ENCODE data around the gene CCDC40. TPM values are rescaled to one million over a fixed set of nuclear protein-coding genes. Genes with fewer than 3 reads are reported as not detected.
A peak's percentile ranks its signal among the peaks of the same experiment; 100 is the strongest.

The CCDC40 gene
- total RNA-seq, 1 experiment from 2014 or later = 16.3 TPM

DNA sequence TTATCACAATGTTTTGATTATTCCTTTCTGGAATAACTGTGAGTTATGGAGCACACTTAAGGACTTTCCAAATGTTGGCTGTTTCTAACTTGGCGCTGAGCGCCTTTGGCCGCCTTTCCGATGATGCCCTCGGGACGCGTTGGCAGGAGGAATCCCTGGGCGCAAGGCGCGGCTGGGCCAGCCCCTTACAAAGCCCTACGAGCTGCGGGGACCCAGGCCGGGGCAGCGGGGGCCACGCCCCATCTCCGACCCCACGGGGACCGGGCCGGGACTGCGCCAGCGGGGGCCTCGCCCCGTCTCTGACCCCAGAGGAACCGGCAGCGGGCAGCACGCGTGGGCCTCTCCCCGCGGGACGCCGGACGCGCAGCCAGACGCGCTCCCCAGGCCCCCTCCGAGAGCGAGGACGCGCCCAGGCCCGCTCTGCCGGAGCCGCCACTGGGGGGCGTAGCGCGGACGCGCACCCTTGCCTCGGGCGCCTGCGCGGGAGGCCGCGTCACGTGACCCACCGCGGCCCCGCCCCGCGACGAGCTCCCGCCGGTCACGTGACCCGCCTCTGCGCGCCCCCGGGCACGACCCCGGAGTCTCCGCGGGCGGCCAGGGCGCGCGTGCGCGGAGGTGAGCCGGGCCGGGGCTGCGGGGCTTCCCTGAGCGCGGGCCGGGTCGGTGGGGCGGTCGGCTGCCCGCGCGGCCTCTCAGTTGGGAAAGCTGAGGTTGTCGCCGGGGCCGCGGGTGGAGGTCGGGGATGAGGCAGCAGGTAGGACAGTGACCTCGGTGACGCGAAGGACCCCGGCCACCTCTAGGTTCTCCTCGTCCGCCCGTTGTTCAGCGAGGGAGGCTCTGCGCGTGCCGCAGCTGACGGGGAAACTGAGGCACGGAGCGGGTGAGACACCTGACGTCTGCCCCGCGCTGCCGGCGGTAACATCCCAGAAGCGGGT is 64.8 kb downstream of the CCDC40 start, which contains the start of gene GAA (continued):
- TF ChIP-seq PRRX2 (CRISPR knock-in tag; IDR thresholded peaks at IDR 0.05) (peak; percentile 35; the same call in 1 of the 2 replicates), ETV6 (CRISPR knock-in tag; IDR thresholded peaks at IDR 0.05) (peak; percentile 68; the same call in 1 of the 2 replicates), IRF2 (CRISPR knock-in tag; IDR thresholded peaks at IDR 0.05; ENCODE audit: borderline replicate concordance, low read depth) (no peak), ZNF671 (CRISPR knock-in tag; IDR thresholded peaks at IDR 0.05) (no peak), NR2C2 (CRISPR knock-in tag; IDR thresholded peaks at IDR 0.05) (no peak), TEAD4 (CRISPR knock-in tag; IDR thresholded peaks at IDR 0.05) (no peak), RELA (CRISPR knock-in tag; IDR thresholded peaks at IDR 0.05; ENCODE audit: borderline replicate concordance) (peak; percentile 59; the same call in 1 of the 2 replicates), TEAD1 (CRISPR knock-in tag; IDR thresholded peaks at IDR 0.05) (no peak), RORB (CRISPR knock-in tag; IDR thresholded peaks at IDR 0.05) (no peak), EMX1 (CRISPR knock-in tag; IDR thresholded peaks at IDR 0.05) (no peak), CREM (CRISPR knock-in tag; IDR thresholded peaks at IDR 0.05) (peak; percentile 81; the same call in 1 of the 2 replicates), HMGA2 (CRISPR knock-in tag; IDR thresholded peaks at IDR 0.05) (no peak), GTF2I (CRISPR knock-in tag; conservative IDR thresholded peaks at IDR 0.05) (no peak), NR3C1 (CRISPR knock-in tag; conservative IDR thresholded peaks at IDR 0.05; ENCODE audit: low read depth) (no peak; the same call in 1 of the 2 replicates)
- TF ChIP-seq, protein P1, sequence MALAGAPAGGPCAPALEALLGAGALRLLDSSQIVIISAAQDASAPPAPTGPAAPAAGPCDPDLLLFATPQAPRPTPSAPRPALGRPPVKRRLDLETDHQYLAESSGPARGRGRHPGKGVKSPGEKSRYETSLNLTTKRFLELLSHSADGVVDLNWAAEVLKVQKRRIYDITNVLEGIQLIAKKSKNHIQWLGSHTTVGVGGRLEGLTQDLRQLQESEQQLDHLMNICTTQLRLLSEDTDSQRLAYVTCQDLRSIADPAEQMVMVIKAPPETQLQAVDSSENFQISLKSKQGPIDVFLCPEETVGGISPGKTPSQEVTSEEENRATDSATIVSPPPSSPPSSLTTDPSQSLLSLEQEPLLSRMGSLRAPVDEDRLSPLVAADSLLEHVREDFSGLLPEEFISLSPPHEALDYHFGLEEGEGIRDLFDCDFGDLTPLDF (CRISPR knock-in tag; IDR thresholded peaks at IDR 0.05) = no peak
- TF ChIP-seq, protein P2, sequence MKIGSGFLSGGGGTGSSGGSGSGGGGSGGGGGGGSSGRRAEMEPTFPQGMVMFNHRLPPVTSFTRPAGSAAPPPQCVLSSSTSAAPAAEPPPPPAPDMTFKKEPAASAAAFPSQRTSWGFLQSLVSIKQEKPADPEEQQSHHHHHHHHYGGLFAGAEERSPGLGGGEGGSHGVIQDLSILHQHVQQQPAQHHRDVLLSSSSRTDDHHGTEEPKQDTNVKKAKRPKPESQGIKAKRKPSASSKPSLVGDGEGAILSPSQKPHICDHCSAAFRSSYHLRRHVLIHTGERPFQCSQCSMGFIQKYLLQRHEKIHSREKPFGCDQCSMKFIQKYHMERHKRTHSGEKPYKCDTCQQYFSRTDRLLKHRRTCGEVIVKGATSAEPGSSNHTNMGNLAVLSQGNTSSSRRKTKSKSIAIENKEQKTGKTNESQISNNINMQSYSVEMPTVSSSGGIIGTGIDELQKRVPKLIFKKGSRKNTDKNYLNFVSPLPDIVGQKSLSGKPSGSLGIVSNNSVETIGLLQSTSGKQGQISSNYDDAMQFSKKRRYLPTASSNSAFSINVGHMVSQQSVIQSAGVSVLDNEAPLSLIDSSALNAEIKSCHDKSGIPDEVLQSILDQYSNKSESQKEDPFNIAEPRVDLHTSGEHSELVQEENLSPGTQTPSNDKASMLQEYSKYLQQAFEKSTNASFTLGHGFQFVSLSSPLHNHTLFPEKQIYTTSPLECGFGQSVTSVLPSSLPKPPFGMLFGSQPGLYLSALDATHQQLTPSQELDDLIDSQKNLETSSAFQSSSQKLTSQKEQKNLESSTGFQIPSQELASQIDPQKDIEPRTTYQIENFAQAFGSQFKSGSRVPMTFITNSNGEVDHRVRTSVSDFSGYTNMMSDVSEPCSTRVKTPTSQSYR (CRISPR knock-in tag; IDR thresholded peaks at IDR 0.05) = no peak
- TF ChIP-seq, protein P3, sequence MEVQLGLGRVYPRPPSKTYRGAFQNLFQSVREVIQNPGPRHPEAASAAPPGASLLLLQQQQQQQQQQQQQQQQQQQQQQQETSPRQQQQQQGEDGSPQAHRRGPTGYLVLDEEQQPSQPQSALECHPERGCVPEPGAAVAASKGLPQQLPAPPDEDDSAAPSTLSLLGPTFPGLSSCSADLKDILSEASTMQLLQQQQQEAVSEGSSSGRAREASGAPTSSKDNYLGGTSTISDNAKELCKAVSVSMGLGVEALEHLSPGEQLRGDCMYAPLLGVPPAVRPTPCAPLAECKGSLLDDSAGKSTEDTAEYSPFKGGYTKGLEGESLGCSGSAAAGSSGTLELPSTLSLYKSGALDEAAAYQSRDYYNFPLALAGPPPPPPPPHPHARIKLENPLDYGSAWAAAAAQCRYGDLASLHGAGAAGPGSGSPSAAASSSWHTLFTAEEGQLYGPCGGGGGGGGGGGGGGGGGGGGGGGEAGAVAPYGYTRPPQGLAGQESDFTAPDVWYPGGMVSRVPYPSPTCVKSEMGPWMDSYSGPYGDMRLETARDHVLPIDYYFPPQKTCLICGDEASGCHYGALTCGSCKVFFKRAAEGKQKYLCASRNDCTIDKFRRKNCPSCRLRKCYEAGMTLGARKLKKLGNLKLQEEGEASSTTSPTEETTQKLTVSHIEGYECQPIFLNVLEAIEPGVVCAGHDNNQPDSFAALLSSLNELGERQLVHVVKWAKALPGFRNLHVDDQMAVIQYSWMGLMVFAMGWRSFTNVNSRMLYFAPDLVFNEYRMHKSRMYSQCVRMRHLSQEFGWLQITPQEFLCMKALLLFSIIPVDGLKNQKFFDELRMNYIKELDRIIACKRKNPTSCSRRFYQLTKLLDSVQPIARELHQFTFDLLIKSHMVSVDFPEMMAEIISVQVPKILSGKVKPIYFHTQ (CRISPR knock-in tag; IDR thresholded peaks at IDR 0.05) = no peak
- TF ChIP-seq, protein P4, sequence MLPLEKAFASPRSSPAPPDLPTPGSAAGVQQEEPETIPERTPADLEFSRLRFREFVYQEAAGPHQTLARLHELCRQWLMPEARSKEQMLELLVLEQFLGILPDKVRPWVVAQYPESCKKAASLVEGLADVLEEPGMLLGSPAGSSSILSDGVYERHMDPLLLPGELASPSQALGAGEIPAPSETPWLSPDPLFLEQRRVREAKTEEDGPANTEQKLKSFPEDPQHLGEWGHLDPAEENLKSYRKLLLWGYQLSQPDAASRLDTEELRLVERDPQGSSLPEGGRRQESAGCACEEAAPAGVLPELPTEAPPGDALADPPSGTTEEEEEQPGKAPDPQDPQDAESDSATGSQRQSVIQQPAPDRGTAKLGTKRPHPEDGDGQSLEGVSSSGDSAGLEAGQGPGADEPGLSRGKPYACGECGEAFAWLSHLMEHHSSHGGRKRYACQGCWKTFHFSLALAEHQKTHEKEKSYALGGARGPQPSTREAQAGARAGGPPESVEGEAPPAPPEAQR (CRISPR knock-in tag; IDR thresholded peaks at IDR 0.05) = no peak
- TF ChIP-seq, protein P5, sequence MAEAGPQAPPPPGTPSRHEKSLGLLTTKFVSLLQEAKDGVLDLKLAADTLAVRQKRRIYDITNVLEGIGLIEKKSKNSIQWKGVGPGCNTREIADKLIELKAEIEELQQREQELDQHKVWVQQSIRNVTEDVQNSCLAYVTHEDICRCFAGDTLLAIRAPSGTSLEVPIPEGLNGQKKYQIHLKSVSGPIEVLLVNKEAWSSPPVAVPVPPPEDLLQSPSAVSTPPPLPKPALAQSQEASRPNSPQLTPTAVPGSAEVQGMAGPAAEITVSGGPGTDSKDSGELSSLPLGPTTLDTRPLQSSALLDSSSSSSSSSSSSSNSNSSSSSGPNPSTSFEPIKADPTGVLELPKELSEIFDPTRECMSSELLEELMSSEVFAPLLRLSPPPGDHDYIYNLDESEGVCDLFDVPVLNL (CRISPR knock-in tag; IDR thresholded peaks at IDR 0.05; ENCODE audit: borderline replicate concordance, low read depth) = peak; percentile 63; the same call in 1 of the 2 replicates
- TF ChIP-seq, protein P6, sequence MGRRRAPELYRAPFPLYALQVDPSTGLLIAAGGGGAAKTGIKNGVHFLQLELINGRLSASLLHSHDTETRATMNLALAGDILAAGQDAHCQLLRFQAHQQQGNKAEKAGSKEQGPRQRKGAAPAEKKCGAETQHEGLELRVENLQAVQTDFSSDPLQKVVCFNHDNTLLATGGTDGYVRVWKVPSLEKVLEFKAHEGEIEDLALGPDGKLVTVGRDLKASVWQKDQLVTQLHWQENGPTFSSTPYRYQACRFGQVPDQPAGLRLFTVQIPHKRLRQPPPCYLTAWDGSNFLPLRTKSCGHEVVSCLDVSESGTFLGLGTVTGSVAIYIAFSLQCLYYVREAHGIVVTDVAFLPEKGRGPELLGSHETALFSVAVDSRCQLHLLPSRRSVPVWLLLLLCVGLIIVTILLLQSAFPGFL (CRISPR knock-in tag; IDR thresholded peaks at IDR 0.05; ENCODE audit: borderline replicate concordance) = no peak
- TF ChIP-seq, protein P7, sequence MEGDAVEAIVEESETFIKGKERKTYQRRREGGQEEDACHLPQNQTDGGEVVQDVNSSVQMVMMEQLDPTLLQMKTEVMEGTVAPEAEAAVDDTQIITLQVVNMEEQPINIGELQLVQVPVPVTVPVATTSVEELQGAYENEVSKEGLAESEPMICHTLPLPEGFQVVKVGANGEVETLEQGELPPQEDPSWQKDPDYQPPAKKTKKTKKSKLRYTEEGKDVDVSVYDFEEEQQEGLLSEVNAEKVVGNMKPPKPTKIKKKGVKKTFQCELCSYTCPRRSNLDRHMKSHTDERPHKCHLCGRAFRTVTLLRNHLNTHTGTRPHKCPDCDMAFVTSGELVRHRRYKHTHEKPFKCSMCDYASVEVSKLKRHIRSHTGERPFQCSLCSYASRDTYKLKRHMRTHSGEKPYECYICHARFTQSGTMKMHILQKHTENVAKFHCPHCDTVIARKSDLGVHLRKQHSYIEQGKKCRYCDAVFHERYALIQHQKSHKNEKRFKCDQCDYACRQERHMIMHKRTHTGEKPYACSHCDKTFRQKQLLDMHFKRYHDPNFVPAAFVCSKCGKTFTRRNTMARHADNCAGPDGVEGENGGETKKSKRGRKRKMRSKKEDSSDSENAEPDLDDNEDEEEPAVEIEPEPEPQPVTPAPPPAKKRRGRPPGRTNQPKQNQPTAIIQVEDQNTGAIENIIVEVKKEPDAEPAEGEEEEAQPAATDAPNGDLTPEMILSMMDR (IDR thresholded peaks at IDR 0.05) = peak; percentile 65
- TF ChIP-seq, protein P8, sequence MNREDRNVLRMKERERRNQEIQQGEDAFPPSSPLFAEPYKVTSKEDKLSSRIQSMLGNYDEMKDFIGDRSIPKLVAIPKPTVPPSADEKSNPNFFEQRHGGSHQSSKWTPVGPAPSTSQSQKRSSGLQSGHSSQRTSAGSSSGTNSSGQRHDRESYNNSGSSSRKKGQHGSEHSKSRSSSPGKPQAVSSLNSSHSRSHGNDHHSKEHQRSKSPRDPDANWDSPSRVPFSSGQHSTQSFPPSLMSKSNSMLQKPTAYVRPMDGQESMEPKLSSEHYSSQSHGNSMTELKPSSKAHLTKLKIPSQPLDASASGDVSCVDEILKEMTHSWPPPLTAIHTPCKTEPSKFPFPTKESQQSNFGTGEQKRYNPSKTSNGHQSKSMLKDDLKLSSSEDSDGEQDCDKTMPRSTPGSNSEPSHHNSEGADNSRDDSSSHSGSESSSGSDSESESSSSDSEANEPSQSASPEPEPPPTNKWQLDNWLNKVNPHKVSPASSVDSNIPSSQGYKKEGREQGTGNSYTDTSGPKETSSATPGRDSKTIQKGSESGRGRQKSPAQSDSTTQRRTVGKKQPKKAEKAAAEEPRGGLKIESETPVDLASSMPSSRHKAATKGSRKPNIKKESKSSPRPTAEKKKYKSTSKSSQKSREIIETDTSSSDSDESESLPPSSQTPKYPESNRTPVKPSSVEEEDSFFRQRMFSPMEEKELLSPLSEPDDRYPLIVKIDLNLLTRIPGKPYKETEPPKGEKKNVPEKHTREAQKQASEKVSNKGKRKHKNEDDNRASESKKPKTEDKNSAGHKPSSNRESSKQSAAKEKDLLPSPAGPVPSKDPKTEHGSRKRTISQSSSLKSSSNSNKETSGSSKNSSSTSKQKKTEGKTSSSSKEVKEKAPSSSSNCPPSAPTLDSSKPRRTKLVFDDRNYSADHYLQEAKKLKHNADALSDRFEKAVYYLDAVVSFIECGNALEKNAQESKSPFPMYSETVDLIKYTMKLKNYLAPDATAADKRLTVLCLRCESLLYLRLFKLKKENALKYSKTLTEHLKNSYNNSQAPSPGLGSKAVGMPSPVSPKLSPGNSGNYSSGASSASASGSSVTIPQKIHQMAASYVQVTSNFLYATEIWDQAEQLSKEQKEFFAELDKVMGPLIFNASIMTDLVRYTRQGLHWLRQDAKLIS (CRISPR knock-in tag; IDR thresholded peaks at IDR 0.05; ENCODE audit: borderline replicate concordance) = no peak

All from WTC11 (cell line).